Measurements from ENCODE around the gene MT1A.

Gene MT1A

DNA sequence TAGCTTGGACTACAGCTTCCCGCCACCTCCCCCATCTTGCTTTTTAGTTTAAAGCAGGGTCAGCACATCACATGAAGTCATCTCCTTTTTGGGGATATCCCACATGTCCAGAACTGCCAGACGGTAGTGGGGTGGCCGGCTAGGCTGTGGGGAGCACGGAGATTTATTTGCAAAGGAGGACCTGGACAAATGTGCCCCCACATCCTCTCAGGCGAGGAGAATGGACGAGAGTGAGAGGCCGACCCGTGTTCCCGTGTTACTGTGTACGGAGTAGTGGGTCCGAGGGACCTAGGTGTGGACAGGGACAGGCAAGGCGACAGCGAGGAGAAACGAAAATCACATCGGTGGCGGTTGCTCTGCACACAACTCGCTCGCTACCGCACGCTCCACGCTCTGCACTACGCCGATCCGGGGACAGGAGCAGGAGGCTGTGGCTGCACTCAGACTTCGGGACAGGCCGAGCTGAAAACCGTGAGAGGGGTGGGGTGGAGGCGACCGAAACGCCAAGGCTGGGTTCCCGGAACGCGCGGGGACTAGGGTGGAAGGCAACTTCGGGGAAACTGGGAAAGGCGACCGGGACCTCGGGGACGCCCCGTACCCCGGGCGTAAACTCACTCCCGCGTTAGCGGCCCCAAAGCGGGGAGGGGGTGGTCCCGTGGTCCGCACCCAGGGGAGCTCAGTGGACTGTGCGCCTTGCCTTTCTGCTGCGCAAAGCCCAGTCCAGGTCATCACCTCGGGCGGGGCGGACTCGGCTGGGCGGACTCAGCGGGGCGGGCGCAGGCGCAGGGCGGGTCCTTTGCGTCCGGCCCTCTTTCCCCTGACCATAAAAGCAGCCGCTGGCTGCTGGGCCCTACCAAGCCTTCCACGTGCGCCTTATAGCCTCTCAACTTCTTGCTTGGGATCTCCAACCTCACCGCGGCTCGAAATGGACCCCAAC is at the start of gene MT1A:
Gene MT1A, plus strand, starts transcription at position 853 of the 937 bp plus-strand sequence. Its CDS starts 73 bp downstream, at position 926.
- DNase-seq (ENCODE audit: low read depth in 2 of 2, low spot score in 1 of 2): no peak

DNA sequence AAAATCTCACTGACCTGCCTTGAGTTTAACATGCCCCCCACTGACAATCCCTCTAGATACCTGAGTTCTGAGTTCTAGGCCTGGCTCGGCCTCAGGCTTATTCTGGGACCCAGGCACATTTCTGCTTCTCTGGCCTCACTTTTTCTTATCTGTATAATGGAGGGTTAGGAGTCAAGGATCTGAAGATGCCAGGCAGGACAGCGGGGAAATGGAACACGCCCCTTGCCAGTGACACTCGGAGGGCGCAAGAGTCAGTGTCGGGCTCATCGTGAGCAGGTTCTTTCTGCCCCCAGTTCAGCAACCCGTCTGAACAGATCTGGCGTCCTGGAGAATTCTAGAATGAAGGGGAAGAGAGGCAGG is 49.7 kb upstream of the MT1A start:
- DNase-seq (ENCODE audit: low read depth in 2 of 2, low spot score in 1 of 2): no peak

DNA sequence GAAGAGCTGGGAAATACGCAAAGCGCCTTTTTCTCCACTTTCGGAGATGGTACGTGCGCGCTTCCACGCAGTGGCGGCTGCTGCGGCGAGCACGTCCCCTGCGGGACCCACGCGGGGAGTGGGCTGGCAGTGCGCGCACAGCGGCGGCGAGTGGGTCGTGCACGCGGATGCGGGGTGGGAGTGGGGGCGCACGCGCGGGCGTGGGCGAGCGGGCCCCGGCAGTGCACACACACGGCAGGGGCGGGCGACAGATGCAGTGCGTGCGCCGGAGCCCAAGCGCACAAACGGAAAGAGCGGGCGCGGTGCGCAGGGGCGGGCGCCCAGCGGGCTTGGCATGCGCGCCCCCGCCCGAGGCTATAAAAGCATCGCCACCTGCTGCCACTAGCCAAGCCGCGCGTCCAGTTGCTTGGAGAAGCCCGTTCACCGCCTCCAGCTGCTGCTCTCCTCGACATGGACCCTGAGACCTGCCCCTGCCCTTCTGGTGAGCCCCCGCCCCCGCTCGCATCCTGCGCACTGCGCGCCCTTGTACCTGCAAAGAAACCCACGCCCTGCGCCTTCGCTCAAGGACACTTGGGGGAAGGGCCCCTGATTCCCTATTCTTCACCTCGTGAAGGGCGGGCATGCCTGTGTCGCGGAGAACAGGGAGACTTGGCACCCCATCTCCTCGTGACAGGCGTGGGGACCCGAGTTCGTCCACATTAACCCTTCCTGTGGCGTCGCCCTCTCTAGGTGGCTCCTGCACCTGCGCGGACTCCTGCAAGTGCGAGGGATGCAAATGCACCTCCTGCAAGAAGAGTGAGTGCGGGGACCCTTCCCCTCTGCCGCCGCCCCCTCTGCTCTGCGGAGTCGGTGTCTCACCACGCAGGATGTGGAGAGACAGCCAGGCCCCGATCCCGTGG is 49.1 kb upstream of the MT1A start, which contains the start of gene MT3:
Gene MT3, plus strand, starts transcription at position 388 of the 899 bp plus-strand sequence. Its CDS starts 63 bp downstream, at position 451.
- no peak for DNase-seq (ENCODE audit: low read depth in 2 of 2, low spot score in 1 of 2)

DNA sequence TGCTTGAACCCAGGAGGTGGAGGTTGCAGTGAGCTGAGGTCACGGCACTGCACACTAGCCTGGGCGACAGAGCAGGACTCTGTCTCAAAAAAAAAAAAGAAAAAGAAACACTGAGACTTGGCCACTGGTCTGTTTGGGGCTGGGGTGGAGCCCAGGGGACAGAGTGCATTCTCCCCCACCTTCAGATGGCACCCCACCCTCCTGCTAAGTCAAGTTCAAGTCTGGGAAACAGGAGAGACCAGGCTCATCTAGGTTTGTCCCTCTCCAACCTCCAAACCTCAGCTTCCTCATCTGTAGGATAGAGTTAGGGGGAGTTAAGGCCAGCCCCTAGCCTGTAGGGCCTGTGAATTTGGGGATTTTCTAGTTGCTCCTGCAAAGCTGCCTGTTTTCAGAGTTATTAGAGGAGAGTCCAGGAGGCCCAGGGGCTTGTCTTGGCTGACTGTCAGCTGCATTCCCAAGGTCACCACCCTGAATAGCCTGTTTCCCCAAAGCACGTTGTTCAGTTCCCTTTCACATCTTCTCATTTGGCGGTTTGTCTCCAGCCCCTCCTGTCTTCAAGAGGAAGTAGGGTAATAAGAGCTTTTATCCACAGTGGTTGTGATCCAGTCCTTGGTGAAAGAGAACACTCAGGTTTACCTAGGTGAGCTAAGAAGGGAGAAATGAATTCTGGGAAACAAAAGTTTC is 46.9 kb upstream of the MT1A start:
- DNase-seq (ENCODE audit: low read depth in 2 of 2, low spot score in 1 of 2): no peak

DNA sequence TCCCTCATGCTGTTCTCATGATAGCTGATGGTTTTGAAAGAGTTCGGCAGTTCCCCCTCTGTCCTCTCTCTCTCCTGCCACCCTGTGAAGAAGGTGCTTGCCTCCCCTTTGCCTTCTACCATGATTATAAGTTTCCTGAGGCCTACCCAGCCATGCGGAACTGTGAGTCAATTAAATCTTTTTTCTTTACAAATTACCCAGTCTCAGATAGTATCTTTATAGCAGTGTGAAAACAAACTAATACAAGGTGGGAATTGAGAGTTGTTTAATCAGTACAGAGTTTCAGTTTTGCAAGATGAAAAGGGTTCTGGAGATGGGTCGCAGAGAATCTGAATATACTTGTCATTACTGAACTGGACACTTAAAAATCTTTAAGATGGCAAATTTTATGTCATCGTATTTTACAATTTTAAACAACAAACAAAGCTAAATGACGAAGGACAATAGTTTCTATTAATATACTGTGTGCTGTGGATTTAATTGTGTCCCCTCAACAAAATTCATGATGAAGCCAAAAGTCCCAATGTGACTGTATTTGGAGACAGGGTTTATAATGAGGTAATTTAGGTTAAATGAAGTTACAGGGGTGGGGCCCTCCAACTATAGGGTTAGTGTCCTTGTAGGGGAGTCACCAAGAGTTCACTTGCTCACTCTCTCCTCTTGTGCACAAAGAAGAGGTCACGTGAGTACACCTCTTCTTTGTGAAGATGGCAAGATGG is 44.7 kb upstream of the MT1A start:
- no peak for DNase-seq (ENCODE audit: low read depth in 2 of 2, low spot score in 1 of 2)

DNA sequence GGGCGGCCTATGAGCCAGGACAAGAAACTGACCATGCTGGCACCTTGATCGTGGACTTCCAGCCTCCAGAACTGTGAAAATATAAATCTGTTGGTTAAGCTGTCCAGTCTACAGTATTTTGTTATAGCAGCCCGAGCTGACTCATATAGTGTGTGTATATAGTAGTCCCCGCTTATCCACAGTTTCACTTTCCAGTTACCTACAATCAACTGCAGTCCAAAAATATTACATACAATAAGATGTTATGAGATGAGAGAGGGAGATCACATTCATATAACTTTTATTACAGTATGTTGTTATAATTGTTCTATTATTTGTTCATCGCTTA is 44.2 kb upstream of the MT1A start:
- no peak for DNase-seq (ENCODE audit: low read depth in 2 of 2, low spot score in 1 of 2)

DNA sequence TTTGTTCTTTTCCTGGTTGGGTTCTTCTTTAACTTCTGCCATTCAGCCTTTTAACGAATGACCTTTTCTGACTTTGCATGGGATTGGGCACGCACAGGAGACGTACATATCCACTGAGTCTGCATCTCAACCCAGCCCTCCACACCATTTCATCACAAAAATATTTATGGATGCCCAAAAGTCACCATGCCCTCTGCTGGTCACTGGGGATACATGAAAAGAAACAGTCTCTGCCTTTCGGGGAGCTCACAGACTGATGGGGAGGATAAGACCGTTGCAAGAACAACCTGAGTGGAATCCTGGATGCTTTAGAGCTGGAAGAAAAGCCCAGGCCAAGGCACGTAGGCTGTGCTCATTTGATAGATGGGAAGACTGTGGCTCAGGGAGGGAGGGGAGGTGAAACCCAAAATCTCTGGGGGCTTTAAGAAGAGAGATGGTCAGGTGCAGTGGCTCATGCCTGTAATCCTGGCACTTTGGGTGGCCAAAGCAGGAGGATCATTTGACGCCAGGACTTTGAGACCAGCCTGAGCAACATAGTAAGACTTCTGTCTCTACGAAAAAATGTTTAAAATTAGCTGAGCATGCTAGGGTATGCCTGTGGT is 38.0 kb upstream of the MT1A start:
- DNase-seq (ENCODE audit: low read depth in 2 of 2, low spot score in 1 of 2): no peak

DNA sequence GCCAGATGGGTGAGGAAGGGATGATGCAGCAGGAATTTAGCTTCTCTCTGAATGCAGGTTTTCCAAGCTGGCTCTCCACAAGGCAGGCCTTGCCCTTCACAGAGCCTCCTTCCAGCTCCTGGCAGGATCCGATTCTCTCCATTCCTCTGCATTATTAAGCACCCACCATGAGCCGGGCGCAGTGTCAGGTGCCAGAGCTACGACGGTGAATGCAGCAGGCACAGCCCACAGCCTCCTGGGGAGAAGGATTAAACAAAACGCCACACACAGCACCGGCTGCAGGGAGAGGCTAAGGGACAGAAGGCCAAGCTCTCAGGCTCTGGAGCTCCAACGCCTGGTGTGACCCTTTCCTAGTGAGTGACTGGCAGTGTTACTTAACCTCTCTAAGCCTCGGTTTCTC is 37.1 kb upstream of the MT1A start:
- no peak for DNase-seq (ENCODE audit: low read depth in 2 of 2, low spot score in 1 of 2)

DNA sequence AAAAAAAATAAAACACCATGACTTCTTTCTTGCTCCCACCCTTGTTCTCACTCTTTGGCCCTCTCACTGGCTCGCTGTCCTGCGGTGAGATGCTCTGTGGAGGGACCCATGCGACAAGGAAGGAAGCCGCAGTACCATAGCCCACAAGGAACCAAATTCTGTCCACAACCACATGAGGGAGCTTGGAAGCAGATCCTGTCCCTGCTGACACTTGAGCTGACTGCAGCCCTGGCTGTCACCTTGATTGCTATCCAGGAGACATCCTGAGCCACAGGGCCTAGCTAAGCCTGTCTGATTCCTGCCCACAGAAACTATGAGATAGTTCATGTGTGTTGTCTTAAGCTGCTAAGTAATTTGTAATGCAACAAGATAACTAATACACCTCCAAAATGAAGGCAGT is 34.9 kb upstream of the MT1A start:
- DNase-seq (ENCODE audit: low read depth in 2 of 2, low spot score in 1 of 2): no peak

DNA sequence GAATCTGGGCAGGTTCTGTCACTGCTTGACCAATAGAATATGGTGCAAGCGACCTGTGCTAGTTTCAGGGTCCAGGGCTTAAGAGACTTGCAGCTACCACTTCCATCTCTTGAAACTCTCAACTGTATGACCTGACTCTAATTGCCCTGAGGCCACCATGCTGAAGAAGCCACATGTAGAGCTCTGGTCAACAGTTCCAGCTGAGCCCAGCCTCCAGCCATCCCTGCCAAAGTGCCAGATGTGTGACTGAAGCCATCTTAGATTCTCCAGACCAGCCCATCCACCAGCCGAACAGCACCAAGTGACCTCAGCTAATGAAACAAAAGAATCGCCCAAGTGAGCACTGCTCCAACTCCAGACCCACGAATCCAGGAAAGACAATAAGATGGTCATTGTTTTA is 33.5 kb upstream of the MT1A start:
- no peak for DNase-seq (ENCODE audit: low read depth in 2 of 2, low spot score in 1 of 2)

DNA sequence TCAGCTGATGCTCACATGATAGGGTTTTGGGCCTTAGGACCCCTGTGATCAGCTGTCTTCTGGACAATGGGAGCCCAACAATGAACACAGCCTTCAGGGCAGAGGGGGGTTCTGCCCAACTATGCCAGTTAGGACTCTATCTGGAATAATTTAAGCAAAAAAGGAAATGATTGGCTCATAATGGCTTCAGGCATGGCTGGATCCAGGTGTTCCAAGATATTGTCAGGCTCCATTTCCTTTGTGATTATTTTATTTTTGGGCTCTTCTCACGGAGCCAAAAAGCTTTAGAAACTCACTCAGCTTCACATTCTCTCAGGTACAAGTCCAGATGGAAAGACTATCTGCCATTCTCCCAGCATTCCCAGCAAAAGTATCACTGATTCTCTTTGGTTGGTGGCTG is 33.0 kb upstream of the MT1A start:
- DNase-seq (ENCODE audit: low read depth in 2 of 2, low spot score in 1 of 2): no peak

DNA sequence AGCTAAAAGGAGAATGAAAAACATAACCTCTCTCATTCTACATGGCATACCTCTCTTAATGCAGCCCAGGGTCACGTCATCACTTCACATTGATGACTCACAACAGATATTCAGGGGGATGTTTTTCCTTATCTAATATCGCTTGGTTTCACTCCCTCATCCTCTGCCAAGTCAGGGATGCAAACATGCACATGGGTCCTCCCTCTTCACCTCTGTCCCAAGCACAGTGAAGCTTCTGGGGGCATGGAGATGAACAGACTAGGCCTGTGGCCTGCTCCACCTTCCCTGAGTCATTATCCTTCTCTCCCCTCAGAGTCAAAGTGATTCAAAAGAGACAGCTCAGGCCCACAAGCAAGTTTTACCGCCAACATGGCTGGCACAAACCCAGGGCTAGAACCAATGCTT is 32.4 kb upstream of the MT1A start:
- no peak for DNase-seq (ENCODE audit: low read depth in 2 of 2, low spot score in 1 of 2)

DNA sequence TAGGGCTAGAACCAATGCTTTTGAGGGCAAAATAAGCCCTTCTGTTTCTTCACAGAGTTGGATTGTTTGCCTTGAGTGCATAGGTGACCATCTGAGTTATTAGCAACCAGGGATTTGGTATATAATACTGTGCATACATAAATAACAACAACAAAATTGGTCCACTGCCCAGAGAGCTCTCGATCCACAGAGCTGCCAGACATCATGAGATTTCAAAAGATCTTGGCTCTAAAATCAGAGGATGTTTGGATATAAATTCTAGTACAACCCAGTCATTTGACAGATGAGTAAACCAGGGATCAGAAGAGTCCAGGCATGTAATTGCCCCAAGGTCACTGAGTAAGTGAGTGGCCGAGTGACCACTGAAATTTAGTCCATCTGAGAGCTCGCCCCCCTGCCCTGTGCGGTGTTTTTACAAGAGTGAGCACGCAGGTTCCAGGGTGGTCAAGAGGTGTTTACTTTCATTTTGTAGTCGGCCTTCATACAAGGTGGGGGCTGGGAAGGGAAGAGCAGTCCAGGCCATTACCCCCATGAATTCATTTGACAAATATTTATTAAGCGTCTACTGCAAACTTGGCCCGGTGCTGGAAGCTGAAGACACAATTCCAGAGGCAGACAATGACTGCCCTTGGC is 31.9 kb upstream of the MT1A start:
- no peak for DNase-seq (ENCODE audit: low read depth in 2 of 2, low spot score in 1 of 2)

DNA sequence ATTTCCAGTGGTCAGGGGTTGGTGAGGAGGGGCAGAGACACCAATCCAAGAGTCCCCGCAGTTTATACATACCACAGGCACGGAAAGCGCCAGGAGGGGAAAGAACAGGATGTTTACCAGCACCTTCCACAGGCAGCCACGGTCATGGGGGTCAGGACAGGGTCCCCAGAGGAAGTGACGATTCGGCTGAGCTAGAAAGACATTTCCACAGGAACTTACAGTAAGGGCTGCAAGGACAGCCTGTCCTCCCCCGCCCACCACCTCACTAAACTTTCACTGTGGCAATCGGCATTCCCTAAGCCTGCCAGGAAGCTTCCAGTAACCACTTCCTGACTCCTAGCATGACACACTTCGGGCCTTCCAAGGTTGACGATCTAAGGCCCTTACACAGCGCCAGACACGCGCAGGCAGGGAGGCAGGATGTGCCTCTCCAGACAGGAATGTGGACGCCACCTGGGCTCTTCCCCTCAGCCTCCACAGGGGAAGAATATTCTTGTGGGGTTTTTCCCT is 31.3 kb upstream of the MT1A start:
- DNase-seq (ENCODE audit: low read depth in 2 of 2, low spot score in 1 of 2): no peak

DNA sequence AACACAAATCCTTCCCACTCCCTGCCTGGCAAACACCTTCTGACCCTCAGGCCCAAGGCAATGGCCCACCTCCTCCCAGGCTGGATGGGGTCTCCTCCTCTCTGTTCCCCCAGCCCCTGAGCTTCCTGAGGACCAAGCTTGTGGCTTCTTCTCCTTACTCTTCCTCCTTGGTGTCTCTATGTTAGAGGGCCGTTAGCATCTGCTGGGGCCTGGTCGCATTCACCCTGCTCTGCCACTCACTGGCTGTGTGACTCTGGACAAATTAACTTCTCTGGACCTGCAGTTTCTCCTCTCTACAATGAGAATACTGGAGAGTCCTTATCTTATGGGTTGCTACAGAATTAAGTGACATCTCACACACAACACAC is 30.8 kb upstream of the MT1A start:
- no peak for DNase-seq (ENCODE audit: low read depth in 2 of 2, low spot score in 1 of 2)

DNA sequence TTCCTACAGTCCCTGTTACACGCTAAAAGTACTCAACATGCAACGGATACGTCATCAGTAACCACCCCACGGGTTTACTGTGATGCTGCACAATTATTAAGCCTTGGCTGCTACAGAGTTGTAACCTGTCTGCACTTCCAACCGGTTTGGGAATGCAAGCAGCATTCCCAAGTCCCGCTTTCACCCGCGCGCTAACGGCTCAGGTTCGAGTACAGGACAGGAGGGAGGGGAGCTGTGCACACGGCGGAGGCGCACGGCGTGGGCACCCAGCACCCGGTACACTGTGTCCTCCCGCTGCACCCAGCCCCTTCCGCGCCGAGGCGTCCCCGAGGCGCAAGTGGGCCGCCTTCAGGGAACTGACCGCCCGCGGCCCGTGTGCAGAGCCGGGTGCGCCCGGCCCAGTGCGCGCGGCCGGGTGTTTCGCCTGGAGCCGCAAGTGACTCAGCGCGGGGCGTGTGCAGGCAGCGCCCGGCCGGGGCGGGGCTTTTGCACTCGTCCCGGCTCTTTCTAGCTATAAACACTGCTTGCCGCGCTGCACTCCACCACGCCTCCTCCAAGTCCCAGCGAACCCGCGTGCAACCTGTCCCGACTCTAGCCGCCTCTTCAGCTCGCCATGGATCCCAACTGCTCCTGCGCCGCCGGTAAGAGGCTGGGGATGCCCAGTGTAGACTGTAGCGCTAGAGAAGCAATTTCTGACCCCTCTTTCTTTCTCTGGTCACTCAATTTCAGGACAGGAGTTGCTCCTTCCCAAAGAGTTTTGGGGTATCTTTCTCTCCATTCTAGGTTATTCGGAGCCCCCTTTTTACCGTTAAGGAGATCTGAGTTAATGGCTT is 30.2 kb upstream of the MT1A start, which contains the start of gene MT2A:
Gene MT2A, plus strand, starts transcription at position 542 of the 833 bp plus-strand sequence. Its CDS starts 72 bp downstream, at position 614.
- DNase-seq (ENCODE audit: low read depth in 2 of 2, low spot score in 1 of 2): peak; percentile 56 to 77

DNA sequence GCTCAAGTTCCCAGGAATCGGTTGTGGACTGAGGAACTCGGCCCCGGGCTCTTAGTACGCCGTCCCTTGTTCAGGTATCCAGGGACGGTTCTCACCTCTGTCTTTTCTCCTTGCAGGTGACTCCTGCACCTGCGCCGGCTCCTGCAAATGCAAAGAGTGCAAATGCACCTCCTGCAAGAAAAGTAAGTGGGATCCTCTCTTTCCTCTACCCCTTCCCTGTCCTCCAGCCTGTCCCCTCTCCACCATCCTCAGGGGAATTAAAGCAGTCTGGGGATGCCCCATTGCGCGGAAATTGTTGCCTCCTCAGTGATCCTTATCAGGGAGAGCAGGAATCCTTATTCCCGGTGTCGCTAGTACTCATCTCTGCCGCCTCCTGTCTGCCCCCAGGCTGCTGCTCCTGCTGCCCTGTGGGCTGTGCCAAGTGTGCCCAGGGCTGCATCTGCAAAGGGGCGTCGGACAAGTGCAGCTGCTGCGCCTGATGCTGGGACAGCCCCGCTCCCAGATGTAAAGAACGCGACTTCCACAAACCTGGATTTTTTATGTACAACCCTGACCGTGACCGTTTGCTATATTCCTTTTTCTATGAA is 29.5 kb upstream of the MT1A start:
- no peak for DNase-seq (ENCODE audit: low read depth in 2 of 2, low spot score in 1 of 2)

DNA sequence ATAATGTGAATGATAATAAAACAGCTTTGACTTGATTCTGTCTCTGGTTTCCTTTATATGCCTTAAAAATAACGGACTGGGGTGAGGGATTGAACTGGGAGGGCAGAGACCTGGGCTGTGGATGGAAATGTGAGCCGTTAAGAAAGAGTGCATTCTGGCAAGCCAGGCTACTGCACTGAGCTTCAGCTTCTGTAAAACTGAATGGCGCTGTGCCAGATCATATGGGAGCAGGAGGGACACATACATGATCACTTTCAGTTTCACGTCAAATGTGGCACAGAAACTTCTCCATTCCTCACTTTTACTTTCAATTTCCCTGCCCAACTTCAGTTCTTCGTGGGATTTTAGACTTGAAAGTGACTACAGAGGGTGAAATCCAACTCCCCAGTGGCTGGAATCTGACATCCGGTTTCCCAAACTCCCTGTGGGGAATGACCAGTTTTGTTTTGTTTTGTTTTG is 29.0 kb upstream of the MT1A start:
- DNase-seq (ENCODE audit: low read depth in 2 of 2, low spot score in 1 of 2): peak; percentile 31 to 37

All from stimulated activated CD8-positive, alpha-beta memory T cell treated with anti-CD3 and anti-CD28 coated beads, Interleukin-4, amount 100 ng/mL, for 1 hour (primary cell).